C4-2B (cell line): Measurements from ENCODE around the gene PSMB8.

Experiments used
- H3K27ac ChIP-seq: fragments of 450-650 bp; 2 replicates; pipeline ENCODE4 v1.5.1; 2017
- ZFX ChIP-seq: fragments of 450-650 bp; IDR thresholded peaks from 2 replicates; pipeline ENCODE4 v1.6.1; 2017
- TF ChIP-seq, protein P1 (sequence below): fragments of 450-650 bp; conservative IDR thresholded peaks from 2 replicates; pipeline ENCODE4 v1.5.1; 2017; ENCODE audit warnings: mild to moderate bottlenecking

The PSMB8 gene

DNA sequence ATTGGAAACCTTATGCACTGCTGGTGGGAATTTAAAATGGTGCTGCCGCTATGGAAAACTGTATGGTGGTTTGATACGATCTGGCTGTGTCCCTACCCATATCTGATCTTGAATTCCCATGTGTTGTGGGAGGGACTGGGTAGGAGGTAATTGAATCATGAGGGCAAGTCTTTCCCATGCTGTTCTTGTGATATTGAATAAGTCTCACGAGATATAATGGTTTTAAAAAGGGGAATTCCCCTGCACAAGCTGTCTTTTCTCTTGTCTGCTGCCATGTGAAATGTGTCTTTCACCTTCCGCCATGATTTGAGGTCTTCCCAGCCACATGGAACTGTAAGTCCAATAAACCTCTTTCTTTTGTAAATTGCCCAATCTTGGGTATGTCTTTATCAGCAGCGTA lies 10.2 kb downstream of the PSMB8 start:
- TF ChIP-seq ZFX = no peak
- TF ChIP-seq, protein P1, sequence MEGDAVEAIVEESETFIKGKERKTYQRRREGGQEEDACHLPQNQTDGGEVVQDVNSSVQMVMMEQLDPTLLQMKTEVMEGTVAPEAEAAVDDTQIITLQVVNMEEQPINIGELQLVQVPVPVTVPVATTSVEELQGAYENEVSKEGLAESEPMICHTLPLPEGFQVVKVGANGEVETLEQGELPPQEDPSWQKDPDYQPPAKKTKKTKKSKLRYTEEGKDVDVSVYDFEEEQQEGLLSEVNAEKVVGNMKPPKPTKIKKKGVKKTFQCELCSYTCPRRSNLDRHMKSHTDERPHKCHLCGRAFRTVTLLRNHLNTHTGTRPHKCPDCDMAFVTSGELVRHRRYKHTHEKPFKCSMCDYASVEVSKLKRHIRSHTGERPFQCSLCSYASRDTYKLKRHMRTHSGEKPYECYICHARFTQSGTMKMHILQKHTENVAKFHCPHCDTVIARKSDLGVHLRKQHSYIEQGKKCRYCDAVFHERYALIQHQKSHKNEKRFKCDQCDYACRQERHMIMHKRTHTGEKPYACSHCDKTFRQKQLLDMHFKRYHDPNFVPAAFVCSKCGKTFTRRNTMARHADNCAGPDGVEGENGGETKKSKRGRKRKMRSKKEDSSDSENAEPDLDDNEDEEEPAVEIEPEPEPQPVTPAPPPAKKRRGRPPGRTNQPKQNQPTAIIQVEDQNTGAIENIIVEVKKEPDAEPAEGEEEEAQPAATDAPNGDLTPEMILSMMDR = no peak
- no peak overlapping the region for H3K27ac ChIP-seq

DNA sequence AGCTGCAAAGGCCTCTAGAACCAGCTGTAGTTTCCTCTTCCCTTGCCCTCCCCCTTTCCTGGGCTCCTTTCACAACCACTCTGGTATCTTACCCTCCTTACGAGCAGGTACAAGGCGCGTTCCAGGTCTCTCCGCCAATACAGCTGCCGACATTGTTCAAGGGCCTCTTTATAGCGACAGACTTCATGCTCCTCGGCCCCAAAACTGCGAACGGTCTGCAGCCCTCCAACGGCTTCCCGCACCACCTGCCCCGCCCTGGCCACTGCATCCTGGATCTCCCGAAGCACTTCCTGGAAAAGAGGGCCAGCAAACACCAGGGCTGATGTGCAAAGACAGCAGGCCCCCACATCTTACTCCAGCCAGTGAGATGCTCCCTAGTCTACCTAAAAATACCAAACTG lies 11.3 kb downstream of the PSMB8 start:
- TF ChIP-seq, protein P1 = no peak
- no peak for TF ChIP-seq ZFX

DNA sequence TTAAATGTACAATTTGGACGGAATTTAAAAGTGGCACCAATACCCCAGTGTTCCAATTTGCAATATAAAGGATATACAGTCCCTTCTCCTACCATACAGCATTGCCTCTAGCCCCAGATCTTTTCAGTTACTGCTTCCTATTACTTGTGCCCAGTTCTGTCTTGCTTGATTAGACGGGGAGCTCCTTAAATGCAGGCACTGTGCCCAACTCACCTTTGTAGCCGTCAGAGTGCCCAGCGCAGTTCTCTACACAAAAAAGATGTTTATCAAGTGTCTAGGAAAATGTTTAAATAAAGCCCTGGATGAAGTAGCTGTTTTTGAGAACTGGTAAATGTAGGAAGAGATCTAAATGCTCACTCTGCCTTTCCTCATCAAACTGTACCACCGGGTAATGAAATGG lies 12.9 kb downstream of the PSMB8 start:
- TF ChIP-seq, protein P1 = no peak
- TF ChIP-seq ZFX = no peak
- H3K27ac ChIP-seq = no peak overlapping the region

More for the DNA sequence above, 11.3 kb downstream of the PSMB8 start:
- H3K27ac ChIP-seq = no peak overlapping the region

DNA sequence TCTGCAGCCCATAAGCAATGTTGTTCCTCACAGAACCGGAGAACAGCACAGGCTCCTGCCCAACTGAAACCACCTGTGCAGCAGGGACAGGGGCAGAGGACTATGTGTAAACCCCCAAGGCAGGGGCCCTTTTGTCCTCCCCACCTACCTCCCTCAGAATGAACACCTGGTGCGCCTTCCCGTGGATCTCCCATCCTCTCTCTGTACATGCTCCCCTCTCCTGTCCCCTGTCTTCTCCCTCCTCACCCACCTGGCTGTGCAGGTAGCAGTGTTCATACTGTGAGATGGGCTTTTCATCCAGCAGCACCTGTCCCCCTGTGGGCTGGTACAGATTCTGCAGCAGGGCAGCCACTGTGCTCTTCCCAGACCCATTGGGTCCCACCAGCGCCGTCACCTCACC lies 13.8 kb downstream of the PSMB8 start:
- no peak overlapping the region for H3K27ac ChIP-seq

DNA sequence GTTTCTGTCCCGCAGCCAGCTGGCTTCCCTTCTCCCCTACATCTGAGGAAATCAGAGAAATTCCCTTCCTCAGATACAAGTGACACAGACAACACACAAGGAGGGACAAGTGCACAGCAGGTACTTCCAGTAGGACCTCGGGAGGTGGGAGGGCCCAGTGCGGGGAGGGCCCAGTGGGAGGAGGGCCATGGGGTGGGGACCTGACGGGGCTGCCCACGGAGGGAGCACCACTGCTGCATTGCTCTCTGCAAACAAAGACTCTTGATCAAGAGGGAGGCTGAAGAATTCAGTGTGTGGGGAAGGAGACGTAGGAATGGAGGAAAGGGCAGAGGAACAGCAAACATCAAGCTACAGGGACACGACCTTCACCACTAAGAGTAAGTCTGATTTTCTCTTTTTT lies 14.4 kb downstream of the PSMB8 start:
- H3K27ac ChIP-seq = no peak overlapping the region
- TF ChIP-seq, protein P1 = no peak

More for the DNA sequence above, 13.8 kb downstream of the PSMB8 start:
- TF ChIP-seq ZFX = no peak
- TF ChIP-seq, protein P1 = no peak

DNA sequence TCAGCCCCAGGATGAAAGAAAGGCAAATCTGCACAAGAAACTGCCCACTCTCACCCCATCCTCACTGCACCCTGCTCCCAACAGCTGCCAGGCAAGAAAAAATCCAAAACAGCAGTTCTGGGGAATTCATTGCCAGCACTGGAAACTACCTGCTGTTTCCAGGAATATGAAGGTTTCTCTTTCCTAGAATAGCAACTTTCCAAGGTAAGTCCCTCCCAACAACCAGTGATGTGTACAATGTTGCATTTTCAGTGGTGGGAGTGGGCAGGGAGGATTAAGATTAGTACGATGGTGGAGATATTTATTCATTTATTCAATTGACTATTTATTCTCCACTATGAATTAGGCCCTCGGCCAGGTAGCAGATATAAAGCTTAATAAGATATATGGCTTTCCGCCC lies 16.8 kb downstream of the PSMB8 start:
- H3K27ac ChIP-seq = no peak overlapping the region
- TF ChIP-seq ZFX = no peak

DNA sequence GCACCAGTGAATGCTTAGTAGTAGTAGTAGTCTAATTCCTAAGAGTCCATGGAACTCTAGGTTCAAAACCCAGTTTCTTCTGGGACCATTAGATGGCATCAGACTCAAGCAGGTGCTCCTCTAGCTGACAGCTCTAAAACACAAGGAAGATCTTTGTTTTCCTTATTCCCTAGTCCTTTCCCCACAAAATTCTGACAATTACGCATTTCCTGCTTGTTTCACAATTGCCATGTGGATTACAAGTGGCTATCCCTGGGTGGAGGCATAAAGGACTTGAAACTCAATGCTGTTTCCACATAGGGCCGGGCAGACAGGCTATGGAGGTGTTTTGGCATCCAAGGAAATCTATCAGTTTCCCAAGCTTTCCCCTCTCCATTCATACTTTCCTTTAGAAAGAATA lies 17.9 kb downstream of the PSMB8 start:
- TF ChIP-seq, protein P1 = peak; percentile 49
- no peak for TF ChIP-seq ZFX
- no peak overlapping the region for H3K27ac ChIP-seq

DNA sequence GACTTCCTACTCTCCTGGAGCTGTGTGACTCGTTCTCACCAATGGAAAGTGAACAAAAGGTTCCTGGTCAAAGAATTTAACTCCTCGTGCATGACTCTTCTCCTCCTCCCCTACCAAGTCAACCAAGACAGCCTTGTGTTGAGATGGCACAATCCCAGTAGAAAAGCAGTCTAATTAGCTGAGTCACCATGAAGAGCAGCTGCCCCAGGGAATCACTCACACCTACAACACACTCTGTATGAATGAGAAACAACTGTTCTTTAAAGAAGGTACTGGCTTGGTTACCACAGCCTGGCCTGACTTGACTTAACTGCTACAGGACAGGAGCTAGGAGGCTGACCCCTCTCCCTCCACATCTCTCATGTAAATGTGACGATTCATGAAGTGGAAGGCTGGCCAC lies 24.1 kb downstream of the PSMB8 start:
- no peak overlapping the region for H3K27ac ChIP-seq
- TF ChIP-seq, protein P1 = no peak
- no peak for TF ChIP-seq ZFX
